ENCODE data around the gene RRN3. TPM values are rescaled to one million over a fixed set of nuclear protein-coding genes. Genes with fewer than 3 reads are reported as not detected.
"Not testable (repeated sequence)": the region's sequence is repeated elsewhere in the genome, so short reads cannot be mapped to it uniquely, and the experiment has no call there.

The RRN3 gene
- total RNA-seq, 3 donors from 2014 or later = 37.4 to 43.8 (median 38.0) TPM

DNA sequence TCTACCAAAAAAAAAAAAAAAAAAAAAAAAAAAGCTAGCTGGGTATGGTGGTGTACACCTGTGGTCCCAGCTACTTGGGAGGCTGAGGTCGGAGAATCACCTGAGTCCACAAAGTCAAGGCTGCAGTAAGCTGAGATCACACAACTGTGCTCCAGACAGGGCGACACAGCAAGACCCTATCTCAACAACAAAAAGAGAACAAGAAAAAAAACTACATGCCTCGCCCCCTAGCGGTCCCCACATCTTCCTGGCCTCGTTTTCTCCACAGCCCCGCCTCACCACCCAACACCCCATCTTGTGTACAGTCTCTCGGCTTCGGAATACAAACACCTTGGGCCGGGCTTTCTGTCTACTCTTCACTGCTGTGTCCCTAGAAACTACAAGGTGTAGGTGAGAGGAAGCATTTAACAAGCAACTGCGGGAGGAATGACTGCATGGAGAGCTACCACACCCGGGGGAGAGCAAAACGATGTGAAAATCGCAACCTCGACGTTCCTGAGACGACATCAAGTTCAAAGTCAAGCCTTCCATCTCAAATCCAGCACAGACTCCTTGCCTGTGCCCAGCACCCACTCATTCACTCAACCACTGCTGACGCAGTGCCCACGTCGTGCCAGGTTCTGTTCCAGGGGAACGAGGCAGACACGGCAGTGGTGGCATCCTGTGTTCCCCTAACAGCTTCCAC is 47.2 kb downstream of the RRN3 start:
- intact Hi-C loops (cut with DNase I; ENCODE audit: low total_unique reads) = no loop called here
- Histone ChIP-seq H3K4me1 (no peaks in the 10 kb centered on the region), H3K9me3 (no peaks in the 10 kb centered on the region), H3K36me3 (no peaks in the 10 kb centered on the region), H3K27ac (no peak overlapping the region), H3K4me3 (no peak overlapping the region), H3K27me3 (no peaks in the 10 kb centered on the region)
- TF ChIP-seq POLR2AphosphoS5 (IDR thresholded peaks at IDR 0.05) = no peak
- TF ChIP-seq POLR2A (IDR thresholded peaks at IDR 0.05) = no peak
- TF ChIP-seq, protein P1, sequence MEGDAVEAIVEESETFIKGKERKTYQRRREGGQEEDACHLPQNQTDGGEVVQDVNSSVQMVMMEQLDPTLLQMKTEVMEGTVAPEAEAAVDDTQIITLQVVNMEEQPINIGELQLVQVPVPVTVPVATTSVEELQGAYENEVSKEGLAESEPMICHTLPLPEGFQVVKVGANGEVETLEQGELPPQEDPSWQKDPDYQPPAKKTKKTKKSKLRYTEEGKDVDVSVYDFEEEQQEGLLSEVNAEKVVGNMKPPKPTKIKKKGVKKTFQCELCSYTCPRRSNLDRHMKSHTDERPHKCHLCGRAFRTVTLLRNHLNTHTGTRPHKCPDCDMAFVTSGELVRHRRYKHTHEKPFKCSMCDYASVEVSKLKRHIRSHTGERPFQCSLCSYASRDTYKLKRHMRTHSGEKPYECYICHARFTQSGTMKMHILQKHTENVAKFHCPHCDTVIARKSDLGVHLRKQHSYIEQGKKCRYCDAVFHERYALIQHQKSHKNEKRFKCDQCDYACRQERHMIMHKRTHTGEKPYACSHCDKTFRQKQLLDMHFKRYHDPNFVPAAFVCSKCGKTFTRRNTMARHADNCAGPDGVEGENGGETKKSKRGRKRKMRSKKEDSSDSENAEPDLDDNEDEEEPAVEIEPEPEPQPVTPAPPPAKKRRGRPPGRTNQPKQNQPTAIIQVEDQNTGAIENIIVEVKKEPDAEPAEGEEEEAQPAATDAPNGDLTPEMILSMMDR (IDR thresholded peaks at IDR 0.05) = no peak
- DNase-seq (ENCODE audit: low spot score in 2 of 2) = no peak

- DNase-seq (ENCODE audit: low spot score in 2 of 2); H3K27me3 ChIP-seq; H3K4me1 ChIP-seq; intact Hi-C loops (cut with DNase I; ENCODE audit: low total_unique reads); H3K4me3 ChIP-seq; H3K36me3 ChIP-seq; H3K9me3 ChIP-seq: not testable (repeated sequence)
- H3K27ac ChIP-seq = peak overlapping the region in 1 of 2 donors; percentile 13
Observed at GRCh38 chr16:15045270-15045669, 48.8 kb downstream of the RRN3 start.

DNA sequence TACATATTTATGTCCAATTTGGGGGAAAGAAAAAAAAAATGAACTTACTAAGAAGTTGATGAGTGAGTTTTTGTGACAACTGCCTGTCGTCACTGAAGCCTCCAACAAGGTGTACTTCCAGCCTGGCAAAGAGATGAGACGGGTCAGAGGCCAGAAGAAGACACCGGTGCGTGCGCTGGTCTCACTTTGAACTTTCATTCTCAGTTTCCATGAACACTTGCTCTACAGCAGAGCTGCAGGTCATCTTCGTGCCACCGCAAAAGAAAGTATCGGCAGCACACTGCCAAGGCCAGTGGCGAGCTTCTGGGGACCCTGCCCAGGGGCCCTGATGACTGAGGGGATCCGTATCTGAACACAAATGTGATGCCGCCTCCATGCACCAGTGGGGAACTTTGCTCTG is 49.8 kb downstream of the RRN3 start:
- Histone ChIP-seq H3K9me3 (no peaks in the 10 kb centered on the region), H3K4me3 (no peak overlapping the region), H3K27me3 (no peaks in the 10 kb centered on the region), H3K27ac (no peak overlapping the region), H3K4me1 (no peaks in the 10 kb centered on the region), H3K36me3 (peaks cover 5% of the 10 kb centered on the region)
- no peak for DNase-seq (ENCODE audit: low spot score in 2 of 2)
- TF ChIP-seq POLR2A (IDR thresholded peaks at IDR 0.05) (no peak), POLR2AphosphoS5 (IDR thresholded peaks at IDR 0.05) (no peak)
- TF ChIP-seq, protein P1 (IDR thresholded peaks at IDR 0.05) = no peak
- intact Hi-C loops (cut with DNase I; ENCODE audit: low total_unique reads) = no loop called here

DNA sequence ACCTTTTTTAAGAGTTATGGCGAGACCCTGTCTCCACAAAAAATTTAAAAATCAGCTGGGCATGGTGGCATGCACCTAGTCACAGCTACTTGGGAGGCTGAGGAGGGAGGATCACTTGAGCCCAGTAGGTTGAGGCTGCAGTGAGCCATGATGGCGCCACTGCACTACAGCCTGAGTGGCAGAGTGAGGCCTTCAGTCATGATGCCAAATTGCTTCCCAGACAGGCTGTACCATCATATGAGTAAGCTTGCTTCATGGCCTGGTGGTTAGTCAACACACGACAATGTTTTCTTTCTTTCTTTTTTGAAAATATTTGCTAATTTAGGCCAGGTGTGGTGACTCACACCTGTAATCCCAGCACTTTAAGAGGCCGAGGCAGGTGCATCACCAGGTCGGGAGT is 50.7 kb downstream of the RRN3 start:
- no peak overlapping the region for H3K27ac ChIP-seq
- H3K9me3 ChIP-seq = no peaks in the 10 kb centered on the region
- no peak for TF ChIP-seq POLR2AphosphoS5 (IDR thresholded peaks at IDR 0.05)
- TF ChIP-seq, protein P1 (IDR thresholded peaks at IDR 0.05) = no peak
- no peak for TF ChIP-seq POLR2A (IDR thresholded peaks at IDR 0.05)
- DNase-seq (ENCODE audit: low spot score in 2 of 2) = no peak
- no peaks in the 10 kb centered on the region for H3K27me3 ChIP-seq
- intact Hi-C loops (cut with DNase I; ENCODE audit: low total_unique reads) = no loop called here
- H3K4me3 ChIP-seq = no peak overlapping the region
- H3K36me3 ChIP-seq = peaks cover 11% of the 10 kb centered on the region
- no peaks in the 10 kb centered on the region for H3K4me1 ChIP-seq

GRCh38 chr16:15041271-15042004 is 52.6 kb downstream of the RRN3 start:
- Histone ChIP-seq H3K9me3 (no peaks in the 10 kb centered on the region), H3K27me3 (no peaks in the 10 kb centered on the region), H3K4me3 (no peak overlapping the region), H3K36me3 (peaks cover 11% of the 10 kb centered on the region), H3K27ac (peak overlapping the region; percentile 41 to 81), H3K4me1 (no peaks in the 10 kb centered on the region)
- intact Hi-C loops (cut with DNase I; ENCODE audit: low total_unique reads) = no loop called here
- no peak for TF ChIP-seq POLR2A (IDR thresholded peaks at IDR 0.05)
- TF ChIP-seq, protein P1 (IDR thresholded peaks at IDR 0.05) = peak in 1 of 3 donors; percentile 18
- TF ChIP-seq POLR2AphosphoS5 (IDR thresholded peaks at IDR 0.05) = peak in 1 of 3 donors; percentile 16
- DNase-seq (ENCODE audit: low spot score in 2 of 2) = peak in 1 of 2 donors; percentile 71
